HCT116 (cell line): ENCODE results near the gene THYN1.

ENCODE experiments used
- CBX3 ChIP-seq: IDR thresholded peaks from 2 replicates; pipeline ENCODE4 v1.6.1; 2012; ENCODE audit warnings: low read depth
- CTCF ChIP-seq, 3 experiments: fragments of 200-600 bp in 1 of 3; sonication (generic) in 1 of 3; IDR thresholded peaks in 2 of 3; conservative IDR thresholded peaks in 1 of 3; 2 replicates each; pipeline ENCODE4 v1.5.1; 2012 to 2017; ENCODE audit warnings: low read depth in 2 of 3, low read length in 2 of 3, antibody characterized with exemption in 1 of 3, borderline replicate concordance in 1 of 3, control low read depth in 1 of 3, mild to moderate bottlenecking in 1 of 3, mixed read lengths in 1 of 3, mixed run types in 1 of 3, moderate library complexity in 1 of 3; ENCODE audit not compliant: insufficient read depth in 1 of 3
- EZH2phosphoT487 ChIP-seq: fragments of 200-600 bp; IDR thresholded peaks from 2 replicates; pipeline ENCODE4 v1.6.1; 2018; ENCODE audit warnings: antibody characterized with exemption, borderline replicate concordance
- FOSL1 ChIP-seq: IDR thresholded peaks from 2 replicates; pipeline ENCODE4 v1.6.1; 2012; ENCODE audit warnings: low read depth
- POLR2A ChIP-seq: IDR thresholded peaks from 2 replicates; pipeline ENCODE4 v1.7.0; 2011; ENCODE audit warnings: borderline replicate concordance; ENCODE audit not compliant: insufficient read depth, insufficient read length; ENCODE audit errors: extremely low read depth
- POLR2AphosphoS5 ChIP-seq: IDR thresholded peaks from 2 replicates; pipeline ENCODE4 v1.6.1; 2011; ENCODE audit warnings: mild to moderate bottlenecking, low read depth, low read length, moderate library complexity
- RAD21 ChIP-seq: IDR thresholded peaks from 2 replicates; pipeline ENCODE4 v1.6.1; 2012; ENCODE audit warnings: low read depth, mild to moderate bottlenecking
- ZNF274 ChIP-seq: fragments of 200-500 bp; sonication (Bioruptor generic); IDR thresholded peaks from 2 replicates; pipeline ENCODE4 v1.6.1; 2014; ENCODE audit warnings: mild to moderate bottlenecking, low read depth, low read length, inconsistent platforms

DNA sequence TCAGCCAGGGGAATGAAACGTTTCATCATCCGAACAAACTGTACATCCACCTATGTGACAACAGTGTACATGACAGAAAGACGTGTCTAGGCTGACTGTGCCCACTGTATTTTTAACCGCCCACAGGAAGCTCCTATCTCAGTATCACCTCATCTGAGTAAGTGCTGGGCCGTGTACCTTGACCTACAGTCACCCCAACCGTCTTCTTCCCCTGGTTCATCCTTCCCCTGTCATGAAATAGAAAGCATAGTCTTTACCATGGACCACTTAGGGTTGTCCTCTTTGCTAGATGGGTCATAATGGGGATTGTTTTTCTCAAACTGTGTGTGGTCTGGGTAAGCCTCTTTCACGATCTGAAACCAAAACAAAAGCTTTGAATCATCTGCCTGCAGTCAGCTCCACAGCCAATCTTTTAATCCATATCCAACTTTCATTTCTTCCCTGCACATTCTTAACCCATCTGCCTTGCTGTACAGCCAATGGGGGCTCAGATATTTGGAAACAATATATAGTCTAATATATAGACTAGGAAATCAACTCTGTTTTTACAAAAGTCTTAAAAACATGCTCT is 4.2 kb downstream of the THYN1 start:
- TF ChIP-seq POLR2A (no peak), CTCF (IDR thresholded peaks at IDR 0.05 in 2 of 3, conservative IDR thresholded peaks at IDR 0.05 in 1 of 3; ENCODE audit: borderline replicate concordance in 1 of 3, insufficient read depth in 1 of 3, low read depth in 2 of 3, low read length in 2 of 3) (no peak), POLR2AphosphoS5 (no peak), CBX3 (no peak), RAD21 (no peak), EZH2phosphoT487 (no peak), FOSL1 (no peak), ZNF274 (no peak)
